ENCODE measurements around the gene RUFY3.

The RUFY3 gene

DNA sequence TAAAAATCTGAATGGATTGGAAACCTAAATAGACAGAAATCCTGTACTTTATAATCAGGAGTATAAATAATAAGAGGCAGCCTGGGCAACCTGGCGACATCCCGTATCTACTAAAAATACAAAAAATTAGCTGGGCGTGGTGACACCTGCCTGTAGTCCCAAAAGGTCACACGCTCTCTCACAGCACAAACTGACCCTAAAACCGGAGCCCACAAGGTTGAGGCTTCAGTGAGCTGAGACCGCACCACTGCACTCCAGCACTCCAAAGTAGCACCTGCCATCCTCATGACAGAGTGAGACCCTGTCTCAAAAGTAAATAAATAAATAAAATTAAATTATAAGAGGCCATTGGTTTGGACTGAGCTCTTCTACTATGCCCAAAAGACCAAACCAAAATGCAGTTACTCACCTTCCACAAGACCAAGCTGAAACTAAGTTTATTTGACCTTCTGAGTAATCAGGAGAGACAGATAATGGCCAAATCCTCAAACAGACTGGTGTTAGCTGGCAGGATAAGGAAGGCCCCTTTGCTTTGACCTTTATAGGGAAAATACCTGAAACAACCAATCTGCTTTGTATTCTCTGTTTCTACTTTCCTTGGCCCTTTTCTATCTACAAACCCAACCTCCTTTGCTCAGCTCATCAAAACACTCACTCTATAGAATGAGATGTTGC, 121.1 kb downstream of the RUFY3 start:
- no peak for DNase-seq

DNA sequence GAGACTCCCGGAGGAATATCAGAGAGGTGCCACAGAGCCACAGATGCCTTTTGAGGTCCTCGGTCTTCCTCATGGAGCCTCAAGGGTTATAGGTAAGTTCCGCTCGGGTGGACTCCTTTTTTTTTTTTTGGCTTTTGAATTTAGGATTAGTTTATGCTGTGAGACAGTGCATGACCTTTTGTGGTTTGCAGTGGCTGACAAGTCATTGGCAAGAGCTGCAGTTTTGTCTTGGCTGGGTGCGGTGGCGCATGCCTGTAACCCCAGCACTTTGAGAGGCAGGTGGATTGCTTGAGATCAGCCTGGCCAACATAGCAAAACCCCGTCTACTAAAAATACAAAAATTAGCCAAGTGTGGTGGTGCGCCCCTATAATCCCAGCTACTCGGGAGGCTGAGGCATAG, 122.4 kb downstream of the RUFY3 start:
- DNase-seq: no peak

DNA sequence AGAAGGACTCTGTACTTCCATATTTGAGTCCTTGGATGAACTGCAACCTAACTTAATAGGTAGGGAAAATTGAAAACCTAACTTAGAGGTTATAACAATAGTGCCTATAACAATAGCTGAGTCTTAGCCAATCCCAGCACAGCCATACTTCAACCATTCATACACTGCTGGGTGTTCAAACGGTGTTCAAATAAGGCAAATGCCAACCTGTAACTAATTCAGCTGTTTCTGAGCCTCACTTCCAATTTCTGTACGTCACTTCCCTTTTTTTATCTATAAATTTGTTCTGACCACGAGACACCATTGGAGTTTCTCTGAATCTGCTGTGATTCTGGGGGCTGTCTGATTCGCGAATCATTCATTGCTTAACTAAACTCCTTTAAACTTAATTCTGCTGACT, 127.5 kb downstream of the RUFY3 start:
- no peak for DNase-seq

DNA sequence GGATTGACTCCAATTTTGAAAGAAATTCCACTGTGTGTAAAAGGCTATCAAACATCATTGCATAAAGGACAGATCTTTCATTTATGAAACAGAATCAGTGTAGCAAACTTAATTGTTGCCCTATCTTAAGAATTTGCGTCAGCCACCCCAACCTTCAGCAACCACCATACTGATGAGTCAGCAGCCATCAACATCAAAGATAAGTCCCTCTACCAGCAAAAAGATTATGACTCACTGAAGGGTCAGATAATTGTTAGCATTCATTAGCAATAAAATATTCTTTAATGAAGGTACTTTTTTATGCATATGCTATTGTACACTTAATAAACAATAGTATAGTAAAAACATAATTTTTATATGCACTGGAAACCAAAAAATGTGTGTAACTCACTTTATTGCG, 133.7 kb downstream of the RUFY3 start:
- DNase-seq: no peak
